HEK293 (cell line): ENCODE results near the gene EBP.
A peak's percentile ranks its signal among the peaks of the same experiment; 100 is the strongest.

Source experiments
- CTCF ChIA-PET: fragments of 350-600 bp; formaldehyde crosslinking; extraction: SDS; loops from one replicate; lab custom pipeline; 2021; ENCODE audit warnings: antibody characterized with exemption; lab: Yijun Ruan, JAX
- POLR2A ChIA-PET: fragments of 300-600 bp; formaldehyde crosslinking; extraction: SDS; loops from one replicate; lab custom pipeline; 2020; ENCODE audit warnings: antibody characterized with exemption, inconsistent platforms; lab: Yijun Ruan, JAX
- H3K27ac ChIP-seq: fragments of 200-500 bp; sonication (Bioruptor generic); 2 replicates; pipeline ENCODE4 v1.5.1; 2014; ENCODE audit warnings: low read depth, low read length, control low read depth, inconsistent platforms; ENCODE audit errors: extremely low read depth
- H3K36me3 ChIP-seq, 2 experiments: fragments of 200-500 bp in 1 of 2; sonication (Bioruptor generic) in 1 of 2; 1 replicate in 1 of 2; 2 replicates in 1 of 2; pipeline ENCODE4 v1.5.1; 2014 to 2017; ENCODE audit warnings: inconsistent platforms in 2 of 2, low read length in 2 of 2; ENCODE audit not compliant: control insufficient read depth in 2 of 2, insufficient read depth in 1 of 2
- H3K4me1 ChIP-seq: fragments of 200-500 bp; sonication (Bioruptor generic); 2 replicates; pipeline ENCODE4 v1.5.1; 2014; ENCODE audit warnings: mild to moderate bottlenecking, low read length, inconsistent platforms; ENCODE audit not compliant: control insufficient read depth, insufficient read depth
- H3K4me3 ChIP-seq: 2 replicates; pipeline ENCODE4 v1.5.1; 2011; ENCODE audit warnings: low read depth, mild to moderate bottlenecking, control low read depth, low read length, moderate library complexity
- H3K9me3 ChIP-seq: fragments of 200-500 bp; sonication (Bioruptor generic); 2 replicates; pipeline ENCODE4 v1.5.1; 2014; ENCODE audit warnings: low read depth, low read length, inconsistent platforms; ENCODE audit not compliant: control insufficient read depth, insufficient read depth
- GFI1B ChIP-seq: fragments of 450-650 bp; formaldehyde crosslinking; IDR thresholded peaks from 2 replicates; pipeline ENCODE4 v1.5.1; 2016; ENCODE audit warnings: missing biosample characterization, missing genetic modification characterization
- IKZF3 ChIP-seq: fragments of 450-650 bp; IDR thresholded peaks from 2 replicates; pipeline ENCODE4 v1.5.0; 2018; ENCODE audit warnings: missing biosample characterization, mild to moderate bottlenecking, missing genetic modification characterization, moderate library complexity
- SP3 ChIP-seq: fragments of 450-650 bp; formaldehyde crosslinking; IDR thresholded peaks from 2 replicates; pipeline ENCODE4 v1.5.1; 2016; ENCODE audit warnings: missing biosample characterization, missing genetic modification characterization
- YY1 ChIP-seq: fragments of 450-650 bp; formaldehyde crosslinking; IDR thresholded peaks from 2 replicates; pipeline ENCODE4 v1.5.1; 2018; ENCODE audit warnings: missing biosample characterization, missing genetic modification characterization
- ZNF10 ChIP-seq: fragments of 450-650 bp; formaldehyde crosslinking; IDR thresholded peaks from 2 replicates; pipeline ENCODE4 v1.5.1; 2017; ENCODE audit warnings: missing biosample characterization, missing genetic modification characterization
- ZNF138 ChIP-seq: fragments of 450-650 bp; formaldehyde crosslinking; IDR thresholded peaks from 2 replicates; pipeline ENCODE4 v1.5.1; 2016; ENCODE audit warnings: missing biosample characterization, missing genetic modification characterization, borderline replicate concordance
- ZNF16 ChIP-seq: fragments of 450-650 bp; formaldehyde crosslinking; IDR thresholded peaks from 2 replicates; pipeline ENCODE4 v1.5.1; 2016; ENCODE audit warnings: low read depth, missing biosample characterization, missing genetic modification characterization
- ZNF169 ChIP-seq: fragments of 450-650 bp; formaldehyde crosslinking; IDR thresholded peaks from 2 replicates; pipeline ENCODE4 v1.5.1; 2016; ENCODE audit warnings: missing biosample characterization, missing genetic modification characterization
- ZNF214 ChIP-seq: fragments of 450-650 bp; formaldehyde crosslinking; IDR thresholded peaks from 2 replicates; pipeline ENCODE4 v1.5.1; 2017; ENCODE audit warnings: missing biosample characterization, mild to moderate bottlenecking, missing genetic modification characterization, borderline replicate concordance
- ZNF302 ChIP-seq: fragments of 450-650 bp; formaldehyde crosslinking; IDR thresholded peaks from 2 replicates; pipeline ENCODE4 v1.5.1; 2016; ENCODE audit warnings: missing biosample characterization, missing genetic modification characterization, low read depth
- ZNF341 ChIP-seq: fragments of 450-650 bp; formaldehyde crosslinking; IDR thresholded peaks from 2 replicates; pipeline ENCODE4; 2016; ENCODE audit warnings: low read depth, missing biosample characterization, missing genetic modification characterization
- TF ChIP-seq, protein P1 (sequence below): fragments of 450-650 bp; formaldehyde crosslinking; IDR thresholded peaks from 2 replicates; pipeline ENCODE4 v1.5.1; 2016; ENCODE audit warnings: missing biosample characterization, missing genetic modification characterization
- TF ChIP-seq, protein P2 (sequence below): fragments of 450-650 bp; formaldehyde crosslinking; IDR thresholded peaks from 2 replicates; pipeline ENCODE4 v1.5.1; 2016; ENCODE audit warnings: missing biosample characterization, missing genetic modification characterization
- TF ChIP-seq, protein P3 (sequence below): fragments of 450-650 bp; formaldehyde crosslinking; IDR thresholded peaks from 2 replicates; pipeline ENCODE4 v1.5.1; 2016; ENCODE audit warnings: missing biosample characterization, missing genetic modification characterization
- TF ChIP-seq, protein P4 (sequence below): fragments of 450-650 bp; formaldehyde crosslinking; IDR thresholded peaks from 2 replicates; pipeline ENCODE4 v1.5.1; 2016; ENCODE audit warnings: missing biosample characterization, missing genetic modification characterization
- TF ChIP-seq, protein P5 (sequence below): fragments of 450-650 bp; formaldehyde crosslinking; IDR thresholded peaks from 2 replicates; pipeline ENCODE4 v1.5.1; 2016; ENCODE audit warnings: missing biosample characterization, missing genetic modification characterization, borderline replicate concordance

EBP gene

DNA sequence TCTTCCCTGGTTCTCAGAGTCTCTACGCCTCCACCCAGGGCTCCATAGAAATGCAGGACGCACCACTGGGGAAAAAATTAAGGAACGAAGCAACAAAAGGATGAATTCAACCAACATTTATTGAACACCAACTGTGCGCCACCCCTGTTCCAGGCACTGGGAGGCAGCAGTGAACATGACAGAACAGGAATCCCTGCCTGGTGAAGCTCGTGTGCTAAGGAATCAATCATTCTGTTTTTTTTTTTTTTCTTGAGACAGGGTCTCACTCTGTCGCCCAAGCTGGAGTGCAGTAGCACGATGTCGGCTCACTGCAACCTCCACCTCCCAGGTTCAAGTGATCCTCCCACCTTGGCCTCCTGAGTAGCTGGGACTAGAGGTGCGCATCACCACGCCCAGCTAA, 47.5 kb upstream of the EBP start:
- no peak overlapping the region for H3K4me3 ChIP-seq
- ChIA-PET POLR2A (interaction anchor here (0.8 kb wide), 1 partner anchor 11 kb away, joined by 3 read pairs; no protein-coding TSS in a partner anchor), CTCF (interaction anchor here (0.5 to 1.1 kb wide), 6 partner anchors 8 to 373 kb away, joined by 3 to 7 read pairs (median 4); no protein-coding TSS in a partner anchor)
- H3K27ac ChIP-seq, result no peak overlapping the region
- H3K4me1 ChIP-seq, result 0 out of 2 replicates have a peak, but pooled peaks cover 2% of the 10 kb centered on the region
- H3K9me3 ChIP-seq, result no peaks in the 10 kb centered on the region
- TF ChIP-seq, protein P1, sequence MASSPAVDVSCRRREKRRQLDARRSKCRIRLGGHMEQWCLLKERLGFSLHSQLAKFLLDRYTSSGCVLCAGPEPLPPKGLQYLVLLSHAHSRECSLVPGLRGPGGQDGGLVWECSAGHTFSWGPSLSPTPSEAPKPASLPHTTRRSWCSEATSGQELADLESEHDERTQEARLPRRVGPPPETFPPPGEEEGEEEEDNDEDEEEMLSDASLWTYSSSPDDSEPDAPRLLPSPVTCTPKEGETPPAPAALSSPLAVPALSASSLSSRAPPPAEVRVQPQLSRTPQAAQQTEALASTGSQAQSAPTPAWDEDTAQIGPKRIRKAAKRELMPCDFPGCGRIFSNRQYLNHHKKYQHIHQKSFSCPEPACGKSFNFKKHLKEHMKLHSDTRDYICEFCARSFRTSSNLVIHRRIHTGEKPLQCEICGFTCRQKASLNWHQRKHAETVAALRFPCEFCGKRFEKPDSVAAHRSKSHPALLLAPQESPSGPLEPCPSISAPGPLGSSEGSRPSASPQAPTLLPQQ, result no peak
- TF ChIP-seq, protein P2, sequence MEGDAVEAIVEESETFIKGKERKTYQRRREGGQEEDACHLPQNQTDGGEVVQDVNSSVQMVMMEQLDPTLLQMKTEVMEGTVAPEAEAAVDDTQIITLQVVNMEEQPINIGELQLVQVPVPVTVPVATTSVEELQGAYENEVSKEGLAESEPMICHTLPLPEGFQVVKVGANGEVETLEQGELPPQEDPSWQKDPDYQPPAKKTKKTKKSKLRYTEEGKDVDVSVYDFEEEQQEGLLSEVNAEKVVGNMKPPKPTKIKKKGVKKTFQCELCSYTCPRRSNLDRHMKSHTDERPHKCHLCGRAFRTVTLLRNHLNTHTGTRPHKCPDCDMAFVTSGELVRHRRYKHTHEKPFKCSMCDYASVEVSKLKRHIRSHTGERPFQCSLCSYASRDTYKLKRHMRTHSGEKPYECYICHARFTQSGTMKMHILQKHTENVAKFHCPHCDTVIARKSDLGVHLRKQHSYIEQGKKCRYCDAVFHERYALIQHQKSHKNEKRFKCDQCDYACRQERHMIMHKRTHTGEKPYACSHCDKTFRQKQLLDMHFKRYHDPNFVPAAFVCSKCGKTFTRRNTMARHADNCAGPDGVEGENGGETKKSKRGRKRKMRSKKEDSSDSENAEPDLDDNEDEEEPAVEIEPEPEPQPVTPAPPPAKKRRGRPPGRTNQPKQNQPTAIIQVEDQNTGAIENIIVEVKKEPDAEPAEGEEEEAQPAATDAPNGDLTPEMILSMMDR (tag by site-specific recombination), result 0 out of 2 replicates have a peak, but pooled peaks have one; percentile 19
- peaks cover 0 to 13% of the 10 kb centered on the region in 2 experiments; a peak in 2 of 3 replicates for H3K36me3 ChIP-seq

DNA sequence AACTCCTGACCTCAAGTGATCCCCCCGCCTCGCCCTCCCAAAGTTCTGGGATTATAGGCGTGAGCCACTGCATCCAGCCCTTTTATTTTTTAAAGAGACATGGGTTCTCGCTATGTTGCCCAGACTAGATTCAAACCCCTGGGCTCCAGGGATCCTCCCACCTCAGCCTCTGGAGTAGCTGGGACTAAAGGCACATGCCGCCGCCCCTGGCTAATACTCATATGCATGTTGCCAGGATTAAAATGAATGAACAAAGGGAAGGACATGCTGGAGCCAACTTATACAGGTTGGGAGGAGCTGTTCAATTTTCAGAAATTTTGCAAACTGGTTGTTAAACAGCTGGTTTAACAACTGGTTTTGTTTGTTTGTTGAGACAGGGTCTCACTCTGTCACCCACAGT, 47.0 kb upstream of the EBP start:
- Histone ChIP-seq H3K36me3 (peaks cover 0 to 18% of the 10 kb centered on the region in 2 experiments; a peak in 2 of 3 replicates), H3K4me1 (0 out of 2 replicates have a peak, but pooled peaks cover 2% of the 10 kb centered on the region), H3K4me3 (no peak overlapping the region), H3K9me3 (no peaks in the 10 kb centered on the region), H3K27ac (no peak overlapping the region)
- ChIA-PET CTCF (interaction anchor here (0.5 to 1.1 kb wide), 5 partner anchors 13 to 373 kb away, joined by 3 to 7 read pairs (median 3); no protein-coding TSS in a partner anchor), POLR2A (interaction anchor here (0.8 kb wide), 1 partner anchor 12 kb away, joined by 3 read pairs; no protein-coding TSS in a partner anchor)
- no peak for TF ChIP-seq ZNF302
- TF ChIP-seq ZNF341 (tag by site-specific recombination), result no peak
- no peak for TF ChIP-seq SP3

DNA sequence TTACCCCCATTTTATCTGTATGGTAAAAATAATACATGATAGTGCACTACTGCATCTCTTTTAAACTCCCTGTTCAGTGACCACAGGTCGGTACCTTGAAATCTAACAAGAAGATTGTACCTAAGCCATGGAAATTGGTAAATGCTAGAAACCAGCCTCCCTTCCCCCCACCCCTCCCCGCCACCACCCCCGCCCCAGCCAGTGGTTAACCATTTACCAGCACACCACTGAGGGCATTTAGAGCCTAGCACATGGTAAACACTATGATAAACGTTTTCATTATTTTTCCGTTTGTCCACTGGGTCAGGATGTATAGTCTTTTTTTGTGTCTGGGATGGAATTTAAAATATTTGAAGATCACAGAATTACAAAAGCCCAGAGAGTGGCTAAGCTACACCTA, 46.3 kb upstream of the EBP start:
- Histone ChIP-seq H3K9me3 (no peaks in the 10 kb centered on the region), H3K4me3 (peak overlapping the region; percentile 60), H3K4me1 (0 out of 2 replicates have a peak, but pooled peaks cover 2% of the 10 kb centered on the region), H3K27ac (peak overlapping the region; percentile 38; the same call in 1 of the 2 replicates), H3K36me3 (peaks cover 0 to 21% of the 10 kb centered on the region in 2 experiments; a peak in 2 of 3 replicates)
- ChIA-PET POLR2A (no interaction called here), CTCF (interaction anchor here (0.6 to 1.1 kb wide), 4 partner anchors 14 to 364 kb away, joined by 3 to 5 read pairs (median 3); no protein-coding TSS in a partner anchor)
- TF ChIP-seq SP3 (no peak), GFI1B (tag by site-specific recombination) (no peak), ZNF138 (tag by site-specific recombination) (no peak), ZNF169 (no peak), ZNF214 (tag by site-specific recombination) (no peak), YY1 (tag by site-specific recombination) (no peak), ZNF10 (tag by site-specific recombination) (no peak), ZNF16 (tag by site-specific recombination) (no peak), IKZF3 (tag by site-specific recombination) (no peak)
- TF ChIP-seq, protein P3, sequence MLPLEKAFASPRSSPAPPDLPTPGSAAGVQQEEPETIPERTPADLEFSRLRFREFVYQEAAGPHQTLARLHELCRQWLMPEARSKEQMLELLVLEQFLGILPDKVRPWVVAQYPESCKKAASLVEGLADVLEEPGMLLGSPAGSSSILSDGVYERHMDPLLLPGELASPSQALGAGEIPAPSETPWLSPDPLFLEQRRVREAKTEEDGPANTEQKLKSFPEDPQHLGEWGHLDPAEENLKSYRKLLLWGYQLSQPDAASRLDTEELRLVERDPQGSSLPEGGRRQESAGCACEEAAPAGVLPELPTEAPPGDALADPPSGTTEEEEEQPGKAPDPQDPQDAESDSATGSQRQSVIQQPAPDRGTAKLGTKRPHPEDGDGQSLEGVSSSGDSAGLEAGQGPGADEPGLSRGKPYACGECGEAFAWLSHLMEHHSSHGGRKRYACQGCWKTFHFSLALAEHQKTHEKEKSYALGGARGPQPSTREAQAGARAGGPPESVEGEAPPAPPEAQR (tag by site-specific recombination), result no peak
- TF ChIP-seq, protein P4, sequence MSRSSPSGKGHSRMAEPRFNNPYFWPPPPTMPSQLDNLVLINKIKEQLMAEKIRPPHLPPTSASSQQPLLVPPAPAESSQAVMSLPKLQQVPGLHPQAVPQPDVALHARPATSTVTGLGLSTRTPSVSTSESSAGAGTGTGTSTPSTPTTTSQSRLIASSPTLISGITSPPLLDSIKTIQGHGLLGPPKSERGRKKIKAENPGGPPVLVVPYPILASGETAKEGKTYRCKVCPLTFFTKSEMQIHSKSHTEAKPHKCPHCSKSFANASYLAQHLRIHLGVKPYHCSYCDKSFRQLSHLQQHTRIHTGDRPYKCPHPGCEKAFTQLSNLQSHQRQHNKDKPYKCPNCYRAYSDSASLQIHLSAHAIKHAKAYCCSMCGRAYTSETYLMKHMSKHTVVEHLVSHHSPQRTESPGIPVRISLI (tag by site-specific recombination), result no peak
- TF ChIP-seq, protein P1, result no peak
- TF ChIP-seq, protein P5, sequence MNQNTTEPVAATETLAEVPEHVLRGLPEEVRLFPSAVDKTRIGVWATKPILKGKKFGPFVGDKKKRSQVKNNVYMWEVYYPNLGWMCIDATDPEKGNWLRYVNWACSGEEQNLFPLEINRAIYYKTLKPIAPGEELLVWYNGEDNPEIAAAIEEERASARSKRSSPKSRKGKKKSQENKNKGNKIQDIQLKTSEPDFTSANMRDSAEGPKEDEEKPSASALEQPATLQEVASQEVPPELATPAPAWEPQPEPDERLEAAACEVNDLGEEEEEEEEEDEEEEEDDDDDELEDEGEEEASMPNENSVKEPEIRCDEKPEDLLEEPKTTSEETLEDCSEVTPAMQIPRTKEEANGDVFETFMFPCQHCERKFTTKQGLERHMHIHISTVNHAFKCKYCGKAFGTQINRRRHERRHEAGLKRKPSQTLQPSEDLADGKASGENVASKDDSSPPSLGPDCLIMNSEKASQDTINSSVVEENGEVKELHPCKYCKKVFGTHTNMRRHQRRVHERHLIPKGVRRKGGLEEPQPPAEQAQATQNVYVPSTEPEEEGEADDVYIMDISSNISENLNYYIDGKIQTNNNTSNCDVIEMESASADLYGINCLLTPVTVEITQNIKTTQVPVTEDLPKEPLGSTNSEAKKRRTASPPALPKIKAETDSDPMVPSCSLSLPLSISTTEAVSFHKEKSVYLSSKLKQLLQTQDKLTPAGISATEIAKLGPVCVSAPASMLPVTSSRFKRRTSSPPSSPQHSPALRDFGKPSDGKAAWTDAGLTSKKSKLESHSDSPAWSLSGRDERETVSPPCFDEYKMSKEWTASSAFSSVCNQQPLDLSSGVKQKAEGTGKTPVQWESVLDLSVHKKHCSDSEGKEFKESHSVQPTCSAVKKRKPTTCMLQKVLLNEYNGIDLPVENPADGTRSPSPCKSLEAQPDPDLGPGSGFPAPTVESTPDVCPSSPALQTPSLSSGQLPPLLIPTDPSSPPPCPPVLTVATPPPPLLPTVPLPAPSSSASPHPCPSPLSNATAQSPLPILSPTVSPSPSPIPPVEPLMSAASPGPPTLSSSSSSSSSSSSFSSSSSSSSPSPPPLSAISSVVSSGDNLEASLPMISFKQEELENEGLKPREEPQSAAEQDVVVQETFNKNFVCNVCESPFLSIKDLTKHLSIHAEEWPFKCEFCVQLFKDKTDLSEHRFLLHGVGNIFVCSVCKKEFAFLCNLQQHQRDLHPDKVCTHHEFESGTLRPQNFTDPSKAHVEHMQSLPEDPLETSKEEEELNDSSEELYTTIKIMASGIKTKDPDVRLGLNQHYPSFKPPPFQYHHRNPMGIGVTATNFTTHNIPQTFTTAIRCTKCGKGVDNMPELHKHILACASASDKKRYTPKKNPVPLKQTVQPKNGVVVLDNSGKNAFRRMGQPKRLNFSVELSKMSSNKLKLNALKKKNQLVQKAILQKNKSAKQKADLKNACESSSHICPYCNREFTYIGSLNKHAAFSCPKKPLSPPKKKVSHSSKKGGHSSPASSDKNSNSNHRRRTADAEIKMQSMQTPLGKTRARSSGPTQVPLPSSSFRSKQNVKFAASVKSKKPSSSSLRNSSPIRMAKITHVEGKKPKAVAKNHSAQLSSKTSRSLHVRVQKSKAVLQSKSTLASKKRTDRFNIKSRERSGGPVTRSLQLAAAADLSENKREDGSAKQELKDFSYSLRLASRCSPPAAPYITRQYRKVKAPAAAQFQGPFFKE (tag by site-specific recombination), result no peak
